Measurements from ENCODE around the gene CLDN3.

GRCh38 chr7:73815436-73815835, 45.4 kb upstream of the CLDN3 start:
- TF ChIP-seq CTCF (conservative IDR thresholded peaks at IDR 0.05 in 1 of 2, IDR thresholded peaks at IDR 0.05 in 1 of 2; ENCODE audit: extremely low read depth in 1 of 2, insufficient read depth in 1 of 2, low read depth in 1 of 2, low read length in 2 of 2): no peak
- no peak for TF ChIP-seq EZH2 (IDR thresholded peaks at IDR 0.05; ENCODE audit: borderline replicate concordance, low read length)
